Measurements from ENCODE around the gene PGLYRP1. TPM values are rescaled to one million over a fixed set of nuclear protein-coding genes. Genes with fewer than 3 reads are reported as not detected.

Gene PGLYRP1
- total RNA-seq (not detected), polyA plus RNA-seq (0.18 TPM)

GRCh38 chr19:46022431-46023310 is at the start of gene PGLYRP1:
PGLYRP1 (minus strand) TSS chr19:46023053; CDS start chr19:46023021, 32 bp downstream.
- no peaks in the 10 kb centered on the region for H3K36me3 ChIP-seq (ENCODE audit: insufficient read depth)
- H3K4me3 ChIP-seq (ENCODE audit: low read depth, low read length): no peak within 1 kb of the TSS
- DNase-seq (ENCODE audit: extremely low spot score): no peak
- no peaks in the 10 kb centered on the region for H3K4me1 ChIP-seq (ENCODE audit: insufficient read depth)
- H3K27ac ChIP-seq (ENCODE audit: low read depth): no peak within 1 kb of the TSS
- WGBS: 30% methylated on average over 47 of the region's 47 CpGs

- Histone ChIP-seq H3K36me3 (ENCODE audit: insufficient read depth) (no peaks in the 10 kb centered on the region), H3K4me3 (ENCODE audit: low read depth, low read length) (no peak overlapping the region), H3K4me1 (ENCODE audit: insufficient read depth) (no peaks in the 10 kb centered on the region), H3K27ac (ENCODE audit: low read depth) (no peak overlapping the region)
- WGBS: 24% methylated on average over 6 of the region's 6 CpGs
- no peak for DNase-seq (ENCODE audit: extremely low spot score)
Measured at GRCh38 chr19:46069806-46070341, 47.0 kb upstream of the PGLYRP1 start.

GRCh38 chr19:46068345-46069258 is 45.7 kb upstream of the PGLYRP1 start:
- Histone ChIP-seq H3K4me3 (ENCODE audit: low read depth, low read length) (no peak overlapping the region), H3K36me3 (ENCODE audit: insufficient read depth) (no peaks in the 10 kb centered on the region), H3K4me1 (ENCODE audit: insufficient read depth) (no peaks in the 10 kb centered on the region), H3K27ac (ENCODE audit: low read depth) (no peak overlapping the region)
- no peak for DNase-seq (ENCODE audit: extremely low spot score)
- 64% methylated on average over 12 of the region's 12 CpGs for WGBS

- 78% methylated on average over 1 of the region's 1 CpG for WGBS
- Histone ChIP-seq H3K4me1 (ENCODE audit: insufficient read depth) (no peaks in the 10 kb centered on the region), H3K27ac (ENCODE audit: low read depth) (no peak overlapping the region), H3K4me3 (ENCODE audit: low read depth, low read length) (no peak overlapping the region), H3K36me3 (ENCODE audit: insufficient read depth) (no peaks in the 10 kb centered on the region)
- no peak for DNase-seq (ENCODE audit: extremely low spot score)
Measured at GRCh38 chr19:46067691-46068090, 44.8 kb upstream of the PGLYRP1 start.

- DNase-seq (ENCODE audit: extremely low spot score): no peak
- no peaks in the 10 kb centered on the region for H3K4me1 ChIP-seq (ENCODE audit: insufficient read depth)
- H3K27ac ChIP-seq (ENCODE audit: low read depth): no peak overlapping the region
- WGBS: 82% methylated on average over 1 of the region's 1 CpG
- no peaks in the 10 kb centered on the region for H3K36me3 ChIP-seq (ENCODE audit: insufficient read depth)
- H3K4me3 ChIP-seq (ENCODE audit: low read depth, low read length): no peak overlapping the region
Measured at GRCh38 chr19:46066471-46066870, 43.6 kb upstream of the PGLYRP1 start.

- H3K36me3 ChIP-seq (ENCODE audit: insufficient read depth): no peaks in the 10 kb centered on the region
- H3K4me1 ChIP-seq (ENCODE audit: insufficient read depth): no peaks in the 10 kb centered on the region
- 42% methylated on average over 7 of the region's 7 CpGs for WGBS
- no peak for DNase-seq (ENCODE audit: extremely low spot score)
- H3K4me3 ChIP-seq (ENCODE audit: low read depth, low read length): no peak overlapping the region
- H3K27ac ChIP-seq (ENCODE audit: low read depth): no peak overlapping the region
Measured at GRCh38 chr19:46065486-46066071, 42.7 kb upstream of the PGLYRP1 start.

GRCh38 chr19:46063201-46063600 is 40.3 kb upstream of the PGLYRP1 start:
- no peak for DNase-seq (ENCODE audit: extremely low spot score)
- H3K4me3 ChIP-seq (ENCODE audit: low read depth, low read length): no peak overlapping the region
- no peaks in the 10 kb centered on the region for H3K4me1 ChIP-seq (ENCODE audit: insufficient read depth)
- no peak overlapping the region for H3K27ac ChIP-seq (ENCODE audit: low read depth)
- WGBS: 69% methylated on average over 3 of the region's 3 CpGs
- no peaks in the 10 kb centered on the region for H3K36me3 ChIP-seq (ENCODE audit: insufficient read depth)

- Histone ChIP-seq H3K4me3 (ENCODE audit: low read depth, low read length) (no peak overlapping the region), H3K27ac (ENCODE audit: low read depth) (no peak overlapping the region), H3K36me3 (ENCODE audit: insufficient read depth) (no peaks in the 10 kb centered on the region), H3K4me1 (ENCODE audit: insufficient read depth) (no peaks in the 10 kb centered on the region)
- no peak for DNase-seq (ENCODE audit: extremely low spot score)
- 87% methylated on average over 2 of the region's 2 CpGs for WGBS
Measured at GRCh38 chr19:46060012-46060411, 37.2 kb upstream of the PGLYRP1 start.

- 91% methylated on average over 3 of the region's 3 CpGs for WGBS
- Histone ChIP-seq H3K4me3 (ENCODE audit: low read depth, low read length) (no peak overlapping the region), H3K36me3 (ENCODE audit: insufficient read depth) (no peaks in the 10 kb centered on the region), H3K27ac (ENCODE audit: low read depth) (no peak overlapping the region), H3K4me1 (ENCODE audit: insufficient read depth) (no peaks in the 10 kb centered on the region)
- no peak for DNase-seq (ENCODE audit: extremely low spot score)
Measured at GRCh38 chr19:46058778-46059177, 35.9 kb upstream of the PGLYRP1 start.

GRCh38 chr19:46056536-46056935 is 33.7 kb upstream of the PGLYRP1 start:
- no peaks in the 10 kb centered on the region for H3K4me1 ChIP-seq (ENCODE audit: insufficient read depth)
- H3K27ac ChIP-seq (ENCODE audit: low read depth): no peak overlapping the region
- 42% methylated on average over 4 of the region's 4 CpGs for WGBS
- H3K36me3 ChIP-seq (ENCODE audit: insufficient read depth): no peaks in the 10 kb centered on the region
- DNase-seq (ENCODE audit: extremely low spot score): no peak
- no peak overlapping the region for H3K4me3 ChIP-seq (ENCODE audit: low read depth, low read length)

GRCh38 chr19:46052896-46053295 is 30.0 kb upstream of the PGLYRP1 start:
- no peak overlapping the region for H3K27ac ChIP-seq (ENCODE audit: low read depth)
- DNase-seq (ENCODE audit: extremely low spot score): no peak
- no peaks in the 10 kb centered on the region for H3K4me1 ChIP-seq (ENCODE audit: insufficient read depth)
- H3K4me3 ChIP-seq (ENCODE audit: low read depth, low read length): no peak overlapping the region
- H3K36me3 ChIP-seq (ENCODE audit: insufficient read depth): no peaks in the 10 kb centered on the region
- 49% methylated on average over 4 of the region's 4 CpGs for WGBS

GRCh38 chr19:46049597-46049996 is 26.7 kb upstream of the PGLYRP1 start:
- 40% methylated on average over 7 of the region's 7 CpGs for WGBS
- H3K36me3 ChIP-seq (ENCODE audit: insufficient read depth): no peaks in the 10 kb centered on the region
- H3K4me3 ChIP-seq (ENCODE audit: low read depth, low read length): no peak overlapping the region
- DNase-seq (ENCODE audit: extremely low spot score): no peak
- H3K27ac ChIP-seq (ENCODE audit: low read depth): no peak overlapping the region
- H3K4me1 ChIP-seq (ENCODE audit: insufficient read depth): no peaks in the 10 kb centered on the region

- WGBS: 90% methylated on average over 1 of the region's 1 CpG
- Histone ChIP-seq H3K36me3 (ENCODE audit: insufficient read depth) (no peaks in the 10 kb centered on the region), H3K4me1 (ENCODE audit: insufficient read depth) (no peaks in the 10 kb centered on the region), H3K27ac (ENCODE audit: low read depth) (no peak overlapping the region), H3K4me3 (ENCODE audit: low read depth, low read length) (no peak overlapping the region)
- no peak for DNase-seq (ENCODE audit: extremely low spot score)
Measured at GRCh38 chr19:46043519-46043918, 20.7 kb upstream of the PGLYRP1 start.
